GM18868 (cell line): ENCODE data around the gene ABHD13.
"Not testable (repeated sequence)": the region's sequence is repeated elsewhere in the genome, so short reads cannot be mapped to it uniquely, and the experiment has no call there.

Source experiments
- ATAC-seq: cut with Tn5 transposase; IDR thresholded peaks from one replicate; pipeline ENCODE4 v1.9.1; 2021; ENCODE audit warnings: mild to moderate bottlenecking, moderate library complexity; ENCODE audit not compliant: unreplicated experiment

ABHD13 gene

DNA sequence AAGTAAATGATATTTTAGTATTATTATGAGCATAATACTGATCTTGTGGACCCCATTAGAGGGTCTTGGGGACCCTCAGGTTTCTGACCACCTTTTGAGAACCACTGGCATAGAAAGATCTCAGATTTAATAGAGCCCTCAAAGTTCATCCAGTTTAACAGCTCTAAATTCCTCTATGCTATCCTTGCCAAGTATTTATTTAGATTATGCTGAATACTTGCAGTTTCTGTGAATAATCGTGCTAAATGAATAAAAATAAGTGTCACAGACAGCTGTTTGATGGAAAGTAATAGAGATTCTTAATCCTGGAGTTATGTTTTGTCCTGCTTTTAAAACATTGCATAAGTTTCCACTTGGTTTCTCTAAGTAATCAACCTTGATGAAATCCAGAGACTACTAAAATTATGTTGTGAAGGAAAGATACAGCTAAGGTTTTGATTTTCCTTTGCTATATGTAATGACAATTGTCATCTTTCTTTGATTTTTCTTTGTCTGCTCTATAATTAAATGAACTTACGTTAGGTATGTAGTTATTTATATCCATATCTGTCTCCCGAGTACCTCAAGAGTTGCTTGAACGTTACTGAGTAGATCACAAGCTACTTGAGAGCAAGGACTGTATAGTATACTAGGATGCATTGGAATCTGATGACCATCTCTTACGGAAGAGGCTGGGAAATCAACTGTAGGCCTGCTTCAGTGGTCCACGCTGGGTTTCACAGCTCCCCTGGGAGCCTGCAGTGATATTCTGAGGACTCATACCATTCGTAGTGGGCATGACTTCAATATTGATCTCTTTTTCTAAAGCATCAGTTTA is 5.7 kb downstream of the ABHD13 start:
- no peak for ATAC-seq

GRCh38 chr13:108225440-108225839 is 7.2 kb downstream of the ABHD13 start:
- ATAC-seq = peak; percentile 68

DNA sequence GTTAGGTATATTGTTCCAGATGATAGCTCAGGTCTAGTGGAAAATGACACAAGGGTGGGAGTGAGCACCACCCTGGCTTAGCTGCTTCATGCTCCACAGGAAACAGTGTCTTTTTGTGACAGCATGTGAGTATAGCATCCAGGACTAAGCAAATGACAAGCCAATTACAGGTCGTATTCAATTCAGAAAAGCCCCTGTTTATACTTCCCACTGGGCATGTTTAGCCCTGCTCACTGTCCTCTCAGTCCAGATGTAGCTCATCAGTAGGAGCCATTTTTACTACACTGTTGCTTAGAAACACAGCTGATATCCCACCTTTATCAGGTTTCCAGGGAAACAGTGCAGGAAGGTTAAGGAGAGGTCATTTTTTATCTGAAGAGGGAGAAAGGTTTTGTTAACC is 8.0 kb downstream of the ABHD13 start:
- ATAC-seq = peak; percentile 26

DNA sequence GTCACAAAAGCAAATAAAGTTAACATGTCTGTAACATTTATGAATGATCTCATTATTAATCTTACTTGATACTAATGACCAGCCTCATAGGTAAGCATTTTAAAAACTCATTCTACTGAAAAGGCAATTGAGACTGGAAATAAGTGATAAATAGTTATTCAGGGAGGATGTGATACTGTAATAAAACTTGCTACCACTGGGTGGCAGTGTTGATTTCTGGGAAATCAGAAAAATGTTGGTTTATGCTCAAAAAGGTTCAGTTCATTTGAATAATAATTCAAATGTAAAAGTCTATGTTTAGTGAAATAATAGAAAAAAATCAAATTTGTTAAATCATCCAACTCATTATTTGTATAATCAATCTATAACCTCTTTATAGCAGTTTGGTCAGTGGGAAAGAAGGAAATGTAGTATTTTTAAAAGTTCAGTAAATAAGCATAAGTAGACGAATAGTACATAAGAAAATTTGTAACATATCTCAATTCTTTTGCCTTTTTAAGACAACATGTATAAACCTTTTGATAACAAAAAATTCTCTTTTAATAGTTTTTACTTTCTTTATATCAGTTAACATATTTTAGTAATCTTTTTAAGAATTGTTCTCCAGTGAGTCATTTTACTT is 9.6 kb downstream of the ABHD13 start:
- ATAC-seq = no peak

DNA sequence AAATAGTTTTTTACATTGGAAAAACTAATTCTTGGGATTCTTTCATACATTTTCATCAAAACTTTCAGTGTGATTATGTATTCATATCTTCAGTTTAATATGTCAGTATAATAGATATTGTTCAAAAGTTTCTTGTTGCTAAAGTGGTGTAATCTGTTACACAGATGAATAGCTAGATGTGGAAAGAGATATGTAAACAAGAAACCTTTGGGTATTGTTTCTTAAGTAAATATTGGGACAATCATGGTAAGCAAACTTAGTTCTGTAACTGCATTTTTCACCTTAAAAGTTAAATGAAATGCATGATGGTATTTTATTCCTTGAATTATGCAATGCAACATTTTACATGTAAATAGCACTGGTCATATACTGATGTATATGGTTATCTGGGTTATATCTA is 12.2 kb downstream of the ABHD13 start:
- ATAC-seq = no peak

- ATAC-seq = peak; percentile 96
Measured at GRCh38 chr13:108249150-108249549, 31.0 kb downstream of the ABHD13 start.

DNA sequence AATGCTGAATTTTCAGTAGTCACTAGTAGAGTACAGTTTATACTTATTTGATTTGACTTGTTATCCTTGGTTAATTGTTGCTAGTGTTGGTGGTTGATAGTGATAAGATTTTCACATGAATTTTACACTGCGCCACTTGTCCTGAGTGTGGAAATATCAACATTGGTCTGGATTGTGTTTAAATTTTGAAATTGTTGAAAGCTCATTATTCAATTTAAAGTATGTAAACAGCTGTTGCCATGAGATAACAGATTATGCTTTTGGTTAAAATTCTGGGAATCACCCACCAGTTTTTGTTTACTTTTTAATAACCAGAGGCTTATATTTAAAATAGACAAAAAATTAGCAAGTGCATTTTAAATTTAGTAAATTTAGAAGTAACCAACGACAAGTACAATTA is 39.1 kb downstream of the ABHD13 start:
- ATAC-seq = no peak

DNA sequence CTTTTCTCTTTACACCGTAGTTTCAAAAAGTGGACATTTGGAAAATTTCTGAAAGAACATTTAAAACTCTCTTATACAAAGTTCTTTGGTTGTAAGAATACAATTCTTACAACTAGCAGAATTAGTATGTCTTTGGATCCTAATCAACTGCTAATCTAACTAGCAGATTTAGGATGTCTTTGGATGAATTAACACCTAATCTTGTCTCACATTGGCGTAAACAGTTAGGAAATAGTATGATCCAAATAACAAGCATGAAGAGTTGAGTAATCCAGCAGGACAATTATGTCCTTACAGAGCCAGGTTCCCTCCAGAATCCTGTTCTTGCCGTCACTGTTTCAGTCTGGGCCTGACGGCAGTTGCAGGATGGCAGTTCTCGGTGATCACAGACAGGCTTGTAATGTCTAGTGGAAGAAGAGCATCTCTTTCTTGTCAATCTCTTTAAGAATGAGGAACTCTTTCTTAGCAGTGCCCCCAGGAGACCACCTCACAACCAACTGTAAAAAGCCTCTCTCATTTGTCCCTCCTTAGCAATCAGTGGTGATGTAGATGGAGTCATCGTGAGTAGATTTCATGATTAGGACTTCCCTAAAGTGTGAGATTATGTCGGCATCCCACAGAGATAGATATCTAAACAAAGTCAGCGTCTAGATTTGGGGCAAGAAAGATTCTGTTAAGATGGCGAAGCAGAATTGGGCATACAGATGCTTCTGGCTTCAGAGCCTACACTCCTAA is 45.6 kb downstream of the ABHD13 start:
- ATAC-seq = no peak

- no peak for ATAC-seq
Measured at GRCh38 chr13:108266321-108266990, 48.3 kb downstream of the ABHD13 start.

DNA sequence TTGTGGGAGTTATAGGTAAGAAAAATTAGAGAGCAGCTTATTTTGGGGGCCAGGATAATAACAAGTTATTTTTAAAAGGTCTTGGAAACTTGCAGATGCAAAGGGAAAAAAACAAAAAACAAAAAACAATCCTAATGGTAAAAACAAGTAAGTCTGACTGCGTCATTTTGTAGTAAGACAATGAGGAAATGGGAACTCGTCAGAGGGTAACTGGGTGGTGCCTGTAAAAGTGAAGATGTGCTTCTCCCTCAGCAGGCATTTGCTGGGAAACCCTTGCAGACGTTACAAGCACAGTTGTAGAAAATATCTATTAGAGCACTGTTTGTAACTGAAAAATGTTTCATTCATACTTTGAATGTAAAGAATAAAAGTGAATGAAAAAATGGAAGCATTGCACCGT is 49.2 kb downstream of the ABHD13 start:
- no peak for ATAC-seq

GRCh38 chr13:108267855-108268254 is 49.7 kb downstream of the ABHD13 start:
- not testable (repeated sequence) for ATAC-seq

DNA sequence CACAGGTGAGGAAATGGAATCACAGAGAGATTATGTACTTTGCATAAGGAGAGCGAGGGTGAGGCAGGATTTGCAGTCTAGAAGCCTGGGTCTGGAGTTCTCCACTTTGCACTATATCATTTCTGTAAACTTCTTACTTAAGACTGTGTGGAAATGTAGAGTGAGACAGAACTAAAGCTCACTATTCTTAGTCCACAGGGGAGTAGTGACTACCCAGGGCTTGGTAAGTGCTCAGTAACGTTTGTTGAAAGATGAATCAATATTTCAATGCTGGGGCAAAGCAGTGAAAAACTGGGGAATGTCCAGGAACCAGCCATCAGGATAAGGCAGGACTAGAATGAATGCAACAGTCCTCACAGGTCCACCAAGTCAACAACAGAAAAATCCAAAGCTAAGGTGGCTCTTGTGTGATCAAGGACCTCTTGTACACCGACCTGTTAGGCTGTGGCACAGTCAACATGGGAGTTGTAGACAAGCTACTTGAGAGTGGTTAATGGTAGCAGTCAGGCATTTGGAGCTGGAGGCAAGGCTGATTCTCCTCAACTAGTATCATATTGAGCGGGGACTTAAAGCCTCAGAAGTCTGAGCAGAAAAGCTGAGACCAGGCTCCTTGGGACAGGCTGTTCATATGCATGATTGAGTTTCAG is 50.4 kb downstream of the ABHD13 start:
- peak; percentile 19 for ATAC-seq

DNA sequence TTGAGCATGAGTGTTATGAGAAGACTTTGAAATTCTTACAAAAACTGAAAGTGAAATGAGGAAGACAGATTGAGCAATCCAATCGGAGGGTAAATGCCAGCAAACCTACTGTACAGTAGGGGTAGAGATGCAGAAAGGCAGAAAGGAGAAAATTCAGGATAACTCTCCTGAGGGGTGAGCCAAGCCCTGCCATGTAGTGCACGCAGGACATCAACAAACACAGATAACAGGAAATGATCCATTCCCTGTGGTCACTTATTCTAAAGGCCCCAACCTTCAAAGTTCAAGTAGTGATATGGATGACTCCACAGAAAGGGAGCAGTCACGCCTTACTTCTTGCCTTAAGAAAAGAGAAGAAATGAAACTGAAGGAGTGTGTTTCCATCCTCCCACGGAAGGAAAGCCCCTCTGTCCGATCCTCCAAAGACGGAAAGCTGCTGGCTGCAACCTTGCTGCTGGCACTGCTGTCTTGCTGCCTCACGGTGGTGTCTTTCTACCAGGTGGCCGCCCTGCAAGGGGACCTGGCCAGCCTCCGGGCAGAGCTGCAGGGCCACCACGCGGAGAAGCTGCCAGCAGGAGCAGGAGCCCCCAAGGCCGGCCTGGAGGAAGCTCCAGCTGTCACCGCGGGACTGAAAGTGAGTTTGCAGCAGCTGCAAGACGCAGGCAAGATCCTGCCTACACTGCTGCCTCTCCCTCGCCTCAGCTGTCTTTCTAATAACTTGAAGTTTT is 51.6 kb downstream of the ABHD13 start, which contains the start of gene TNFSF13B:
TNFSF13B (plus strand) TSS at position 118 of the 728 bp plus-strand sequence; CDS start at position 296, 178 bp downstream.
- ATAC-seq = peak; percentile 70

GRCh38 chr13:108270442-108270841 is 52.2 kb downstream of the ABHD13 start:
- peak; percentile 4 for ATAC-seq

DNA sequence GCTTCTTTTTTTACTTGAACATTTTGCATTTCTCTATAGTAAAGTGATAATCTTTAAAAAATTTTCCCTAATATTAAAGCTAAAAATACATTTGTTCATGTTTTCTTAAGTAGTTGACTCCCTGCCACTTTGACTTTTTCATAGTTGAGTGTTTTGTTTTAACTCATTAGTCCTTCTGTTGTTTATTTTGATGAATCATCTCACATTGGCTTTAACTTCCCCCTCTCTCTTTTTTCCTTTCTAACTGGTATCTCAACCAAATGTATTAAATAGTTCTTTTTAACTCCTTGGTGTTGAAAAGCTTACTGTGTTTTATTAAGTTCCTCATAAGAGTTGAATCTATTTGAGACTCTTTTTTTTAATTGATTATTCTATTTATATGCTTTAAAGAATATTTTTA is 54.1 kb downstream of the ABHD13 start:
- ATAC-seq = peak; percentile 10

- ATAC-seq = no peak
Measured at GRCh38 chr13:108273429-108274118, 55.4 kb downstream of the ABHD13 start.

GRCh38 chr13:108274718-108275117 is 56.5 kb downstream of the ABHD13 start:
- no peak for ATAC-seq

GRCh38 chr13:108276060-108276459 is 57.9 kb downstream of the ABHD13 start:
- no peak for ATAC-seq

DNA sequence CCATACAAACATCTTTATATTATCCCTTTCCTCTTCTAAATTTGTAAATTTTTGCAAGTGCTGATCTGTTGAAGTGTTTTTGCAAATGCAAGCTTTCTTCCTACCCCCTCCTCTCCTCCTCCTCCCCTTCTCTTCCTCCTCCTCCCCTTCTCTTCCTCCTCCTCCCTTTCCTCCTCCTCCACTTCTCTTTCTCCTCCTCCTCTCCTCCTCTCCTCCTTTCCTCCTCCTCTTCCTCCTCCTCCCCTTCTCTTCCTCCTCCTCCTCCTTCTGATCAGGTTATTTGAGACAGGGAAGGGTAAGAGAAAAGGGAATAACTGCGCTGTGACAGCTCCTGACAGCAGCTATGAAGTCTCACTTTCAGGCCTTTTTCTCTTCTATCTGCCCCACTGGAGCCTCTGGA is 60.3 kb downstream of the ABHD13 start:
- no peak for ATAC-seq
